Neural cell (in vitro differentiated cells): ENCODE data around the gene JMJD1C. TPM values are rescaled to one million over a fixed set of nuclear protein-coding genes. Genes with fewer than 3 reads are reported as not detected.

Experiments
- H2AFZ ChIP-seq: fragments of 200-600, 300-800 bp; sonication (generic), shearing (Covaris generic); 2 replicates; pipeline ENCODE4 v1.6.0; 2014; ENCODE audit warnings: low read depth, mild to moderate bottlenecking, antibody characterized with exemption, low read length, moderate library complexity
- H3F3A ChIP-seq: fragments of 200-600 bp; shearing (Covaris generic); 2 replicates; pipeline ENCODE4 v1.6.1; 2016; ENCODE audit warnings: mild to moderate bottlenecking, moderate library complexity, mixed read lengths, antibody characterized with exemption, low read length; ENCODE audit not compliant: insufficient read depth, poor library complexity, severe bottlenecking
- H3K27ac ChIP-seq: fragments of 200-600, 300-800 bp; sonication (generic), shearing (Covaris generic); 2 replicates; pipeline ENCODE4 v1.5.1; 2014; ENCODE audit warnings: mild to moderate bottlenecking, low read length, moderate library complexity
- H3K27me3 ChIP-seq: fragments of 300-800, 200-600 bp; sonication (generic), shearing (Covaris generic); 2 replicates; pipeline ENCODE4 v1.6.0; 2014; ENCODE audit warnings: mild to moderate bottlenecking, low read depth, low read length, moderate library complexity; ENCODE audit not compliant: insufficient read depth
- H3K36me3 ChIP-seq: fragments of 300-800, 200-600 bp; sonication (generic), shearing (Covaris generic); 2 replicates; pipeline ENCODE4 v1.5.1; 2014; ENCODE audit warnings: mild to moderate bottlenecking, antibody characterized with exemption, low read length, moderate library complexity; ENCODE audit not compliant: insufficient read depth
- H3K4me2 ChIP-seq: fragments of 300-800, 200-600 bp; sonication (generic), shearing (Covaris generic); 2 replicates; pipeline ENCODE4 v1.6.0; 2014; ENCODE audit warnings: mild to moderate bottlenecking, low read length
- H3K4me3 ChIP-seq: fragments of 300-800, 200-600 bp; sonication (generic), shearing (Covaris generic); 2 replicates; pipeline ENCODE4 v1.5.1; 2014; ENCODE audit warnings: mild to moderate bottlenecking, low read length, moderate library complexity
- H3K79me2 ChIP-seq: fragments of 200-600 bp; shearing (Covaris generic); replicated peaks from 2 replicates; pipeline ENCODE4 v1.6.0; 2014; ENCODE audit warnings: mild to moderate bottlenecking, low read length, moderate library complexity; ENCODE audit not compliant: insufficient read depth
- H3K9ac ChIP-seq: fragments of 300-800, 200-600 bp; sonication (generic), shearing (Covaris generic); 2 replicates; pipeline ENCODE4 v1.6.1; 2016; ENCODE audit warnings: mild to moderate bottlenecking, low read length, mixed read lengths
- H3K9me2 ChIP-seq: fragments of 200-600 bp; shearing (Covaris generic); 2 replicates; pipeline ENCODE4 v1.6.1; 2016; ENCODE audit warnings: mild to moderate bottlenecking, low read length, mixed read lengths; ENCODE audit not compliant: insufficient read depth
- H3K9me3 ChIP-seq: fragments of 200-600, 300-800 bp; sonication (generic), shearing (Covaris generic); 2 replicates; pipeline ENCODE4 v1.6.1; 2016; ENCODE audit warnings: mild to moderate bottlenecking, mixed run types, low read length, moderate library complexity, mixed read lengths
- H4K20me1 ChIP-seq: fragments of 200-600 bp; shearing (Covaris generic); 2 replicates; pipeline ENCODE4 v1.6.1; 2016; ENCODE audit warnings: mild to moderate bottlenecking, mixed run types; ENCODE audit not compliant: insufficient read depth
- CTCF ChIP-seq: fragments of 450-650 bp; IDR thresholded peaks from 2 replicates; pipeline ENCODE4 v1.5.1; 2014; ENCODE audit warnings: antibody characterized with exemption, mild to moderate bottlenecking, moderate library complexity; ENCODE audit not compliant: poor library complexity, severe bottlenecking
- EP300 ChIP-seq: fragments of 450-650 bp; conservative IDR thresholded peaks from 2 replicates; pipeline ENCODE4 v1.6.1; 2014; ENCODE audit warnings: antibody characterized with exemption, mild to moderate bottlenecking, moderate library complexity; ENCODE audit not compliant: poor library complexity, severe bottlenecking
- EZH2 ChIP-seq: fragments of 200-600, 300-800 bp; shearing (Covaris generic), sonication (generic); IDR thresholded peaks from 2 replicates; pipeline ENCODE4 v1.6.1; 2014; ENCODE audit warnings: antibody characterized with exemption, low read length, borderline replicate concordance, mild to moderate bottlenecking; ENCODE audit not compliant: insufficient read depth, poor library complexity, severe bottlenecking
- MXI1 ChIP-seq: fragments of 450-650 bp; conservative IDR thresholded peaks from 2 replicates; pipeline ENCODE4 v1.6.1; 2014; ENCODE audit warnings: antibody characterized with exemption, mild to moderate bottlenecking; ENCODE audit not compliant: poor library complexity, severe bottlenecking
- POLR2AphosphoS5 ChIP-seq: IDR thresholded peaks from 2 replicates; pipeline ENCODE4 v1.6.1; 2012
- RAD21 ChIP-seq: fragments of 450-650 bp; conservative IDR thresholded peaks from 2 replicates; pipeline ENCODE4 v1.6.1; 2014; ENCODE audit warnings: antibody characterized with exemption, mild to moderate bottlenecking, moderate library complexity
- REST ChIP-seq: IDR thresholded peaks from 2 replicates; pipeline ENCODE4 v1.6.1; 2012; ENCODE audit warnings: borderline replicate concordance
- SMC3 ChIP-seq: fragments of 450-650 bp; conservative IDR thresholded peaks from 2 replicates; pipeline ENCODE4 v1.6.1; 2014; ENCODE audit warnings: antibody characterized with exemption, mild to moderate bottlenecking, moderate library complexity; ENCODE audit not compliant: poor library complexity
- TAF1 ChIP-seq: IDR thresholded peaks from 2 replicates; pipeline ENCODE4 v1.6.1; 2012; ENCODE audit warnings: low read depth
- polyA plus RNA-seq: library from polyadenylated mRNA; depleted of rRNA; stranded (reverse); fragments of >200 nt; gene quantifications from 2 replicates; pipeline ENCODE4 v1.2.3, GENCODE V29; 2014

JMJD1C gene
- polyA plus RNA-seq, 1 donor from 2014 or later = 108 TPM

- Histone ChIP-seq H3K36me3 (no peaks in the 10 kb centered on the region), H3K9ac (no peak overlapping the region), H3K9me3 (no peaks in the 10 kb centered on the region), H3K4me2 (no peak overlapping the region), H3K4me3 (no peak overlapping the region), H4K20me1 (peaks cover 6% of the 10 kb centered on the region), H3K27ac (no peak overlapping the region), H3K27me3 (no peaks in the 10 kb centered on the region), H2AFZ (no peak overlapping the region), H3K9me2 (no peaks in the 10 kb centered on the region), H3K79me2 (peaks cover 43% of the 10 kb centered on the region), H3F3A (no peaks in the 10 kb centered on the region)
- TF ChIP-seq MXI1 = no peak
- no peak for TF ChIP-seq SMC3
- no peak for TF ChIP-seq REST
- no peak for TF ChIP-seq RAD21
- no peak for TF ChIP-seq POLR2AphosphoS5
- TF ChIP-seq EP300 = no peak
- no peak for TF ChIP-seq CTCF
- TF ChIP-seq EZH2 = no peak
- TF ChIP-seq TAF1 = no peak
These were observed 27.0 kb downstream of the JMJD1C start for GRCh38 chr10:63438506-63439498.

GRCh38 chr10:63437116-63437949 lies 28.4 kb downstream of the JMJD1C start:
- Histone ChIP-seq H3F3A (no peaks in the 10 kb centered on the region), H3K9me2 (no peaks in the 10 kb centered on the region), H3K27ac (no peak overlapping the region), H3K27me3 (no peaks in the 10 kb centered on the region), H4K20me1 (peaks cover 6% of the 10 kb centered on the region), H3K79me2 (peaks cover 43% of the 10 kb centered on the region), H3K4me2 (no peak overlapping the region), H3K36me3 (no peaks in the 10 kb centered on the region), H3K4me3 (no peak overlapping the region), H3K9me3 (no peaks in the 10 kb centered on the region), H2AFZ (no peak overlapping the region), H3K9ac (no peak overlapping the region)
- TF ChIP-seq MXI1 (no peak), SMC3 (no peak), CTCF (no peak), TAF1 (no peak), POLR2AphosphoS5 (no peak), EP300 (no peak), REST (no peak), RAD21 (no peak), EZH2 (no peak)
